AG09309 (cell line): ENCODE results near the gene C12orf57.

ENCODE experiments used
- DNase-seq: peaks from one replicate; pipeline ENCODE4 v3.0.0-alpha.2; 2010; ENCODE audit warnings: low read depth
- H3K4me3 ChIP-seq: 2 replicates; pipeline ENCODE4 v1.5.1; 2011; ENCODE audit warnings: mild to moderate bottlenecking, low read depth, low read length, moderate library complexity; ENCODE audit not compliant: control insufficient read depth
- CTCF ChIP-seq: IDR thresholded peaks from 2 replicates; pipeline ENCODE4 v1.5.1; 2011; ENCODE audit warnings: mild to moderate bottlenecking, low read depth, low read length, inconsistent platforms; ENCODE audit not compliant: insufficient read depth, control insufficient read depth; ENCODE audit errors: missing control alignments

C12orf57 gene

GRCh38 chr12:6943722-6944380 lies at the start of gene C12orf57, which contains the start of gene RNU7-1:
Gene C12orf57 (plus strand): TSS chr12:6944022. CDS start chr12:6944122, 100 bp downstream.
Gene RNU7-1 (plus strand): TSS chr12:6943816.
- peak; percentile 66 for DNase-seq
- TF ChIP-seq CTCF, result no peak
- H3K4me3 ChIP-seq, result peak within 1 kb of the TSS; percentile 78

GRCh38 chr12:6894321-6894720 lies 49.5 kb upstream of the C12orf57 start:
- no peak for DNase-seq
- TF ChIP-seq CTCF, result no peak

GRCh38 chr12:6896846-6897435 lies 46.9 kb upstream of the C12orf57 start:
- DNase-seq, result no peak
- H3K4me3 ChIP-seq, result no peak overlapping the region
- no peak for TF ChIP-seq CTCF

More at GRCh38 chr12:6894321-6894720, 49.5 kb upstream of the C12orf57 start:
- H3K4me3 ChIP-seq, result no peak overlapping the region

- no peak for TF ChIP-seq CTCF
- no peak for DNase-seq
- H3K4me3 ChIP-seq, result no peak overlapping the region
These were observed 44.4 kb upstream of the C12orf57 start for GRCh38 chr12:6899427-6899826.

GRCh38 chr12:6899837-6900519 lies 43.8 kb upstream of the C12orf57 start:
- no peak for TF ChIP-seq CTCF
- DNase-seq, result no peak

GRCh38 chr12:6902448-6902847 lies 41.4 kb upstream of the C12orf57 start:
- no peak for DNase-seq
- TF ChIP-seq CTCF, result no peak
- no peak overlapping the region for H3K4me3 ChIP-seq

More at GRCh38 chr12:6899837-6900519, 43.8 kb upstream of the C12orf57 start:
- H3K4me3 ChIP-seq, result no peak overlapping the region
